ENCODE measurements around the gene POLE2.
"Not testable (repeated sequence)": the region's sequence is repeated elsewhere in the genome, so short reads cannot be mapped to it uniquely, and the experiment has no call there.

Gene POLE2

DNA sequence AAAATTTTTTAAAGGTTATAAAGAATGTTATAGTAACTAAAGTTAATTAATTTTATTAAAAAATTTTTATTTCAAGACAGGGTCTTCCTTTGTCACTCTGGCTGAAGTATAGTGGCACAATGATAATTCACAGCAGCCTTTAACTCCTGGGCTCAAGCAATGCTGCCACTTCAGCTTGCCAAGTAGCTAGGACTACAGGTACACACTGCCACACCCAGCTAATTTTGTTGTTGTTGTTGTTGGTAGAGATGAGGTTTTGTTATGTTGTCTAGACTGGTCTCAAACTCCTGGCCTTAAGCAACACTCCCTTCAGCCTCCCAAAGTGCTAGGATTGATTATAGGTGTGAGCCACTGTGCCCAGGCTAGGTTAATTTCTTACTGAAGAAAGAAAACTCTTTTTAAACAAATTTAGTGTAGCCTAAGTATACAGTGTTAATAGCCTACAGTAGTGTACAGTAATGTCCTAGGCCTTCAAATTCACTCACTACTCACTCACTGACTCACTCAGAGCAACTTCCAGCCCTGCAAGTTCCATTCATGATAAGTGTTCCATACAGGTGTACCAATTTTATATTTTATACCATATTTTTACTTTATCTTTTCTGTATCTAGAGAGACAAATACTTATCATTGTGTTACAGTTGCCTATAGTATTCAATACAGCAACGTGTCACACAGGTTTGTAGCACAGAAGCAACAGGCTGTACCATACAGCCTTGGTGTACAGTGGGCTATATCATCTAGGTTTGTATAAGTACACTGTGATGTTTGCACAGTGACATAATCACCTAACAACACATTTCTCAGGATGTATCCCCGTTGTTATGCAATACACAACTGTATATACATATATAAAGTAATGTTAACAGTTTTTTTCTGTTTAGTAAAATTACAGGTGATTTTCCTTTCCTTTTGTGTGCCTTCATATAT lies 28.2 kb downstream of the POLE2 start:
- no peak for DNase-seq (ENCODE audit: low spot score)

DNA sequence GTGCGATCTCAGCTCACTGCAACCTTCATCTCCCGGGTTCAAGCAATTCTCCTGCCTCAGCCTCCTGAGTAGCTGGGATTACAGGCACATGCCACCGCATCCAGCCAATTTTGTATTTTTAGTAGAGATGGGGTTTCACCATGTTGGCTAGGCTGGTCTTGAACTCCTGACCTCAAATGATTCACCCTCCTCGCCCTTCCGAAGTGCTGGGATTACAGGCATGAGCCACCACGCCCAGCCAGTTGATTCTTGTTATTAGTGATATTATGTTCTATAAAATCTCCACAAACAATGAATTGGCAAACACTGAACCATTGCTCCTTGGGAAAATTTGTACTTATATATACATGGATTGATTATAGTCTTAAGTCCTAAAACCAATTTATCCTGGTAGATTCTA lies 30.5 kb downstream of the POLE2 start:
- not testable (repeated sequence) for DNase-seq (ENCODE audit: low spot score)

DNA sequence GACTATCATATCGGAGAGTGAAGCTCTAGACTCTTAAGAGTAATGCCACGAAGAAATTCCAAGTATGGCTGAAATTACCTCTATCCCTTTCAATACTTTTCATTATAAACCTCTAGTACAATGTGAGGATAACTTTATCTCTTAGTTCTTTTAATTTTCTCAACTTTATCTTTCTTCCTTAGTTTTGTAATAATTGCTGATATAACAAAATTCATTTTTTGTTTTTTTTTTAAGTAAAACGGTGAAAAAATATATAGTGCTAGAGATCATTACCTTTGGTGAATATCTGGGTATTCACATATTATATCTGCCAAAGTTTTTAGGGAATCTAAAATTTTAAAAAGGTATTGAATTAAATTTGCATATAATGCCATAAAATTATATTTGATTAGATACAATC lies 33.5 kb downstream of the POLE2 start:
- no peak for DNase-seq (ENCODE audit: low spot score)

GRCh38 chr14:49653508-49653907 lies 34.5 kb downstream of the POLE2 start:
- no peak for DNase-seq (ENCODE audit: low spot score)

GRCh38 chr14:49642163-49642562 lies 45.9 kb downstream of the POLE2 start:
- DNase-seq (ENCODE audit: low spot score): no peak

- peak; percentile 52 for DNase-seq (ENCODE audit: low spot score)
Measured at GRCh38 chr14:49641697-49642129, 46.3 kb downstream of the POLE2 start.

DNA sequence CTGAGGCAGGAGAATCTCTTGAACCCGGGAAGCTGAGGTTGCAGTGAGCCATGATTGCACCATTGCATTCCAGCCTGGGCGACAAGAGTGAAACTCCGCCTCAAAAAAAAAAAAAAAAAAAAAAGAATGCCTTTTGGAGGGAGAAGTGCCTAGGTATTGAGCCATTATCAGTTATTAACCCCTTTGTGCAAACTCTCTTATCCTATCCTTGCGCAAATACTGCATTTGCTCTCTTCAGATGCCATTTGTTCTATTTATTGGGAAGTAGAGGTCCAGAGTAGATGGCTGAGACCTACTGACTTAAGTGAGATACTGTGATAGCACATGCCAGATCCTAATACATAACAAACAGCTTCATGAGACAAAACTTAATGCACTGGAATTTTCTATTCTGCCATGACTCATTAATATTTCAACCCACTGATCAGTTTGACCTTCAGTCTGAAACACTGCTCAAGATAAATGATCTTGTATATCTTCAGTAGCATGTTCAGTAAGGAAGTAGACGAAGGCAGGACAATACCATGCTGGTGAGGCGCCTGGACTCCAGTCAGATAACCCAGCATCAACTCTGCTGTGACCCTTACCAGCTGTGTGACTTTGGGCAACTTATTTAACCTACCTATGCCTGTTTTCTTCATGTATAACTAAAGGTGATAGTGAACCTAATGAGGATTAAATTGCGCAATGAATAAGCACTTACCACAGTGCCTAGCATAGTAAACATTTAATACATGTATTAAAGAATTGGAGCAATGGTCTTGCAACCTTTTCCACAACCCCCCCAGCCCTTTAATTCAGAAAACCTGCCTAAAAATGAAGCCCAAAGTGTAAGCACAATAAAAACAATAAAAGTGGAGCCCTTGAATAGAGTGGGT lies 47.2 kb downstream of the POLE2 start:
- DNase-seq (ENCODE audit: low spot score): no peak

DNA sequence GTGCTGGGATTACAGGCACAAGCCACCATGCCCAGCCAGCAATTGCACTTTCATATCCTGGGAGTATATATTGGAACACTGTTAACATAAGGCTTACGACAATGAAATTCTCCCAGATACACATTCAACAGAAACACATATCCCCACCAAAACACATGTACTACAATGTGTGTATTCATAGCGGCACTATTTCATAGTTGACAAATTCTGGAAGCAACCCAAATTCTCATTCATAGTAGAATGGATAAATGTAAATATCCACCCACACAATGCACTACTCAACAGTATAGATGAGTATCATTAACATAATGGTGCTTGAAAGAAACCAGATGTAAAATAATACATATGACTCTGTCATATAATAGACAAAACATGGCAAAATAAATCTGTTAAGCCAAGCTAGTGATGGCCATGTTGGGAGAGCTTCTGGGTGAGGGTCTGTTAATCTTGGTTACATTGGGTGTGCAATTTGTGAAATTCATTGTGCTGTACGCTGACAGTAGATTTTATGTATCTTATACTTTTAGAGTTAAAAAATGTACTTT lies 50.4 kb downstream of the POLE2 start:
- no peak for DNase-seq (ENCODE audit: low spot score)

GRCh38 chr14:49636866-49637265 lies 51.1 kb downstream of the POLE2 start:
- no peak for DNase-seq (ENCODE audit: low spot score)

DNA sequence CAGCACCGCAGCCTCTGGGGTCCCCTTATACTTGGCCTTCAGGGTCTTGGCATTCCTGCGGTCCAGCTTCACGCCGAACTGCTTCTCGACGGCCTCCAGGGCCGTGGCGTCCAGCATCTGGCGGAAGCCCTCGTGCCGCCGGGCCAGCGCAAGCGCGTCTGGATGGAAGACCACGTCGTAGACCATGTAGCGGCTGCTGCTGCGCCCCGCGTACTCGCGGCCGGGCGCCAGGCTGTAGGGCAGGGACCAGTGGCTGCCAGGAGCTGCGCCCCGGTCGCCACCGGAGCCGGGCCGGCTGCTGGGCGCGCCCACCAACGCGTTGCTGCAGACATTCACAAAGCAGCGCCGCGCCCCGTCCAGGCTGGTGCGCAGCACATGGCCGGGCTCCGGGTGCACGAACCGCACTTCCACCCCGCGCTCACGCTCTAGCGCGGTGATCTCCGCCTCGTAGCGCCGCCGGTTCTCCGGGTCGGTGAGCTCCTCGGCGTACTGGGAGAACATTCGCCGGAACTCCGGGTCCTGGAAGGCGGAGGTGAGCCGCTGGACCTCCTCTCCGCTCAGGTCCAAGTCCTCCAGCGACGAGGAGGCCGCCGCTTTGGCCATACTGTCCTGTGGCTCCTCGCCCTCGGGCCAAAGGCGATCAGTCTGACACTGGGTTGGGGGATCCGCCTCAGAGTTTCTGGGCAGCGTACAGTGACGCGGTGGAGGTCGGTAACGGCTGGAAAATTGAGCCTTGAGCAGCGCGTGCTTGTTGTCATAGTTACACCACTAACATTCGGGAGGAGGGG lies 53.3 kb downstream of the POLE2 start, which contains the start of gene DNAAF2:
DNAAF2 (minus strand) TSS at position 698 of the 788 bp plus-strand sequence; CDS start at position 603, 95 bp downstream.
- DNase-seq (ENCODE audit: low spot score): peak; percentile 29

DNA sequence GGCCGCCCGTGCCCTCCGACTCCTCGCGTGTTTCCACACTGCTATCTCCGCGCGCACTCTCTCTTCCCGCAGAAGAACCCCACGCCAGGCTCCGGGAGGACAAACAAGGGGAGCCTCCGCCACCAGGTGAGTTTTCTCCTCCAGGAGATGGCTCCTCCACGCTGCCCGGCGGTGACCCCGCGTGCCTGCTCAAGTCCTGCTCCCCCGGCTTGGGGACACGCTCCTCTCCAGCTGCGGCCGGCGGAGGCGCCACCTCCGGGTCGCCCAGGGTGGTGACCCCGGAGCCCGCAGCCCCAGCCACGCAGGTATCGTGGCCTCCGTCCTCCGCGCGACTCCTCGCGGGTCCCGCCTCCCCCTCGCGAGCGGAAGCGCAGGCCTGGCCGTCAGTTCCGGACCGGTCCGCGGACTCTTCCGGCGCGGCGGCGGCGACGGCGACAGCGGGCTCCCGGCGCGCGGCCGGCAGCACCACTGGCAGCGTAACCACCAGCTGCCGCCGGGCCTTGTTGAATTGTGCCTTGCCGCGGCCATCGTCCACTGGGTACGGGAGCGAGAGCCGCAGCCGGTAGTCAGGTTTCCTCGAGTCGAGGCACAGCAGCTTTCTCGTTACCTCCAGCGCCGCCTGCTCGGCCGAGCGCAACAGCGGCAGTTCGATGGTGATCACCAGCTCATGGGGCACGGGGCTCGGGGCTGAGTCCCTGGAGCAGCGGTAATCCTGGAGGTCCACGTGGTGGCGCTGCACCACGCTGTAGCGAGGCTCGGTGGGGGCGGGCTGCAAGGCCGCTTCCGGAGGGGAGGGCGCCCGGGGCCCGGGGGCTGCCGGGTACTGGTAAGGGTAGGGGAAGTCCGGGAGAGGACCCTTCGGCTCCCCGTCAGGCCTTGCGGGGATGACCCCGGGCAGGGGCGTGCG lies 54.1 kb downstream of the POLE2 start:
- DNase-seq (ENCODE audit: low spot score): peak; percentile 77

- DNase-seq (ENCODE audit: low spot score): no peak
Measured at GRCh38 chr14:49623941-49624839, 63.8 kb downstream of the POLE2 start.

GRCh38 chr14:49623387-49623786 lies 64.6 kb downstream of the POLE2 start:
- DNase-seq (ENCODE audit: low spot score): no peak

DNA sequence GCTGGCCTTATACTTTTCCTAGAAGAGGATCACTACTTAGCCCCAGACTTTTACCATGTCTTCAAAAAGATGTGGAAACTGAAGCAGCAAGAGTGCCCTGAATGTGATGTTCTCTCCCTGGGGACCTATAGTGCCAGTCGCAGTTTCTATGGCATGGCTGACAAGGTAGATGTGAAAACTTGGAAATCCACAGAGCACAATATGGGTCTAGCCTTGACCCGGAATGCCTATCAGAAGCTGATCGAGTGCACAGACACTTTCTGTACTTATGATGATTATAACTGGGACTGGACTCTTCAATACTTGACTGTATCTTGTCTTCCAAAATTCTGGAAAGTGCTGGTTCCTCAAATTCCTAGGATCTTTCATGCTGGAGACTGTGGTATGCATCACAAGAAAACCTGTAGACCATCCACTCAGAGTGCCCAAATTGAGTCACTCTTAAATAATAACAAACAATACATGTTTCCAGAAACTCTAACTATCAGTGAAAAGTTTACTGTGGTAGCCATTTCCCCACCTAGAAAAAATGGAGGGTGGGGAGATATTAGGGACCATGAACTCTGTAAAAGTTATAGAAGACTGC lies 65.9 kb downstream of the POLE2 start:
- no peak for DNase-seq (ENCODE audit: low spot score)

GRCh38 chr14:49621114-49621881 lies 66.7 kb downstream of the POLE2 start:
- DNase-seq (ENCODE audit: low spot score): no peak

GRCh38 chr14:49620182-49621113 lies 67.6 kb downstream of the POLE2 start, which contains the start of the genes MGAT2 and RPL36AL:
MGAT2 (plus strand) TSS chr14:49620799; CDS start chr14:49621269, 470 bp downstream.
RPL36AL (minus strand) TSS chr14:49620626; CDS start chr14:49619104, 1,522 bp downstream.
- DNase-seq (ENCODE audit: low spot score): peak; percentile 91

DNA sequence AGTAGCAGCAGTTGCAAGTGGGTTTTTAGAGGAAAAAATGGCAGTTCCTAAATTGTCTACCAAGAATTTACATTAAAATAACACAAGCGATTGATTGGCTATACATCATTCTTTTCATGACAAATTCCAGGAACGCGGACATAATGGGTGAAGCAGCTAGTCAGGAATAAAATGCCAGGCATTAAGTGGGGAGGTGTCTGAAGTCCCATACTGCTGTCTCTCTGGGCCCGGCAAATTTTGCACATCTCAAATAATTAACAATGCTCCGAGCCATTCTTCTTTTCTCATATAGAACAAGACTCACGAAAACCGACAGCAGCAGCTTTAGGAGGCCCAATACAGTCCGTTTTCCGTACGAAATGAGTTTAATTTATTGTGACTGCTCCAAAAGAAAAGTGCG lies 68.3 kb downstream of the POLE2 start:
- DNase-seq (ENCODE audit: low spot score): no peak

Data from HuH-7.5 (cell line).